ENCODE measurements around the gene TMEM156.

The TMEM156 gene

DNA sequence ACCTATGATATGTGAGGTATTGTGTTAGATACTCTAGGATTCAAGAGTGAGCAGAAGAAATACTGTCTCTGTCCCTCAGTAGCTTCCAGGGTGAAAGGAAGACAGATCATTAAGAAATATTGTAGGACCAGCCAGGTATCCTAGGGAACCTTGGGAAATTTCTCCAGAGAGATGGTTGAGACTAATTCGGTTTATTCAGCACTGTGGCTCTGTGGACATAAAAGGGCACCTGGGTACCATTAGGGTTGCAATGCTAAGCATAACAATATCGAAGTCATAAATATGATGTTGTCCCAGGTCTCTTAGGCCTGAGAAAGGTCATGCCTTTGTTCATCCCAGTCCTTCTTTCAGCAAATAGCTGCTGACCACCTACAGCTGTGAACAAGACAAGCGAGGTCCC lies 103.6 kb downstream of the TMEM156 start:
- DNase-seq (ENCODE audit: low read depth in 3 of 3, low spot score in 1 of 3) = no peak

DNA sequence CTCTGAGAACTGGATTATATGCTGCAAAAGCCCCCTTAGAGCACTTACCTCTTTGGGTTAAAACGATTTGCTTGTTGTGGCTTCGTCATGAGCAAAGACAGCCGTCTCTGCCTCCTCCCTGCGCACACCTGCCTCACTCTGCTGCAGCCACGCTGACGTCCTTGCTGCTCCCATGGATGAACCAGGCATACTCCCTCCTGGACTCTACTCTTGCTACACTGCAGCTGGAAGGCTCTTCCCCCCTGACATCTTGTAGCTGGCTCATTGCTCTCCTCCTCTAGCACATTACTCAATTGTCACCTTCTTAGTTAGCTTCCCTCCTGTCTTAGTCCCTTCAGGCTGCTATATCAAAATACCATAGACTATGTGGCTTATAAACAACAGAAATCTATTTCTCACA lies 105.3 kb downstream of the TMEM156 start:
- no peak for DNase-seq (ENCODE audit: low read depth in 3 of 3, low spot score in 1 of 3)

DNA sequence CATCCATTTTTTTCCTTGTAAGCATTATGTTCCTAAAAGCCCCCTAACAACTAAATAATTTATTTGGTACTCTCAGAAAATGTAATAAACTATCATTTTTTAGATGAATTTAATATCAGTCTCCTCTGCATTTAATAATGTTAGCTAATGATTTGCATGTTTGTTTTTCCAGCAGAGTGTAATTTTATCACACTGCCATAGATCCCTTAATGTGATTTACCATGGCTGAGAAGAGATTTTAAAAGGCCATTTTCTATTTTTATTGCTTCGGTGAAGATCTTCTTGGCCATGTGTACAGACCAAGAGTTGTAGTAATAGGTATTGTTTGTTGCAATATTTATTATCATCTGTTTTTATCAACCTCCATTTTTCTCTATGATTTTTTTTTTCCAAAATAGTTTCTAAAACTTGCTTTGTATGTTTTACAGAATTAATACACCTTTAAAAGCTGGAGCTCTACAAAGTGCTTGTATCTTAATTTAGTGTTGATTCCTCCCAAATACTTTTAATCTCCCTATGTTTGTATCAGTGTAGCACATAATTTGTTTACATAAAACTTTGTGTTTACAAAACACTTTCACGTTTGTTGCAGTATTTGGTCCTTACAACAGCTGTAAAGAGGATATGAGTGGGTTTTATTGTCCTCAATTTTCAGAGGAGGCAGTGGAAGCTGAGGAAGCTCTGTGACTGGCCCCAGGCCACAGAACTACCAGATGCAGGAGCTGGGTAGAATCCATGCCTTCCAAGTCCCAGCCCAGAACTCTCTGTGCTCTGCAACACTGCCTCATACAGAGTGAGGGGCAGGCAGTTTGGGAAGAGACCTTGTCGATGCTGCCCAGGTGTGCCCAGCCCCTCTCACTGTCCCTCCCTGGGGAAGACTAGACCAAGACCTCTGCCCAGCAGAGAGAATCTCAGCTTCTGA lies 106.5 kb downstream of the TMEM156 start:
- no peak for DNase-seq (ENCODE audit: low read depth in 3 of 3, low spot score in 1 of 3)

DNA sequence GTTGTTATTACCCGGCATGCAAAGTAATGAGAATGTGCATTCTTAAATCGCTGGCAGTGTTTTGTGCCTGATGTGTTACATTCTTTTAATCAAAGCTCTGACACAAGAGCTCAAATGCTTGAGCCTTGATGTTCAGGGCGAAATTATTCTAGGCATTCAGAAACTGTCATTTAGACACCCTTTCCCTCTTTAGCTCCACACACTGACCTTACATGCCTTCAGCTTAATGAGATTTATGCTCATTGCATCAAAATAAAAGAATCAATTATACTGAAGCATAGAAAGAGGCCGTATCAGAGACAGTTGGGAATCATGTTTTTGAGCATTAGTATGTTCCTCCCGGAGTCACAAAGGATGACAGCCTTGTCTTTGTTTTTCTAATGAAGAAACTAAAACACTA lies 107.9 kb downstream of the TMEM156 start:
- DNase-seq (ENCODE audit: low read depth in 3 of 3, low spot score in 1 of 3) = no peak

DNA sequence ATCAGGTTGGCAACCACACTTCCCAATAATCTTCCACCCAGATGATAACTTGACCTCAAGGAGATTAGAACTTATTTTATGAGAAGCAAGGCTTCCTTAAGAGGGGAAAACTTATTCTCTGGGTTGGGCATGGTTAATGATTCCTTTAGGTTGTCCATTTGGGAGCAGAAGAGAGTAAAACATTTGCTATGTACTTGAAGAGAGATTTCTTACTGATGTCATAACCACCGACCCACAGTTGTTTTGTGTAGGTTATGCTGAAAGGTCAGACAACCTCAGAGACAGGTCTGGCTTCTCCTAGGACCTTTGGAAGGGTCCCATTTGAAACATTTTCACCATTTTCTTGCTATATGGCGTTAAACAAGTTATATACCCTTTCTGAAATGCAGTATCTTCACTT lies 108.5 kb downstream of the TMEM156 start:
- no peak for DNase-seq (ENCODE audit: low read depth in 3 of 3, low spot score in 1 of 3)

DNA sequence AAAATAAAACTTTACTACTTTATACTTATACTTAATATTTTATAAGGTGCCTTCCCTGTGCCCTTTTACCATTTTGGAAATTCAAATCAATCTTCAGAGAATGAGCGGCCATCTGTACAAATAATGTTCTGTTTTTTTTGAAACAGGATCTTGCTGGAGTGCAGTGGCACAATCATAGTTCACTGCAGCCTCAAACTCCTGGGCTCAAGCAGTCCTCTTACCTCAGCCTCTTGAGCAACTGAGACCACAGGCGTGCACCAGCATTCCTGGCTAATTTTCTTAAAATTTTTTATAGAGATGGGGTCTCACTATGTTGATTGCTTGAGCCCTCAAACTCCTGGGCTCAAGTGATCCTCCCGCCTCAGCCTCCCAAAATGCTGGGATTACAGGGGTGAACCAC lies 111.1 kb downstream of the TMEM156 start:
- DNase-seq (ENCODE audit: low read depth in 3 of 3, low spot score in 1 of 3) = no peak

DNA sequence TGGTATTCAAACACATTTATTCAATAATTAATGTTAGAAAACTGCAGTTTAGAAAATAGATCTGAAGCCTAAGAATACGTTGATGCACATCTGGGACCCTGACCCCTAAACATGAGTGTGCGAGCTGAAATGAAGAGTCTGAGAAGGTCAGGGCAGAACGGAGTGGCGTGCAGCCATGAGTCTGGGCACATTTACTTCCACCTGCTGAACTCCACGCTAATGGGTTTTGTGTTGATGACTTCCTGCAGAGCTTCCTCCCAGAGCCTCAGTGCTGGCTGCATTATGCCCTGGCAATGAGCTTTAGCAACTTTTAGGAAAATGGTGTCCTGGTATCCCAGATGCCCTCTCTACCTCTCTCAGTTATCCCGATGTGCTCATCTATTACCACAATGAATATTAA lies 111.5 kb downstream of the TMEM156 start:
- no peak for DNase-seq (ENCODE audit: low read depth in 3 of 3, low spot score in 1 of 3)

DNA sequence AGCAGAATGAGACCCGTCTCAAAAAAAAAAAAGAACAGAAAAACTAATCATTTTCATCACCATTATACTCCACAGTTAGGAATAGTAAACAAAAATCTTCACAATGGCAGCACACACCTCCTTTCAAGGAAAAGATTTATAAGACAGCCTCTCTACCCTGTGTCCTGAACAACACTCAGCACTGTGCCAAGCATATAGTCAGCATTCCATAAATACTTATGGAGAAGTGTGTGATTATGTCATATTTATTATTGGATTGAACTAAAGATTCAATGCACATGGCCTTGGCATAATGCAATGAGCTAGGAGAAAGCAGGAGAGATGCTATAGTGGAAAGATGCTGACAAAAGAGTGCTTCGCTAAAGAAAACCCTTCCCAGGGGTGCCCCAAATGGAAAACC lies 112.0 kb downstream of the TMEM156 start:
- DNase-seq (ENCODE audit: low read depth in 3 of 3, low spot score in 1 of 3) = no peak

DNA sequence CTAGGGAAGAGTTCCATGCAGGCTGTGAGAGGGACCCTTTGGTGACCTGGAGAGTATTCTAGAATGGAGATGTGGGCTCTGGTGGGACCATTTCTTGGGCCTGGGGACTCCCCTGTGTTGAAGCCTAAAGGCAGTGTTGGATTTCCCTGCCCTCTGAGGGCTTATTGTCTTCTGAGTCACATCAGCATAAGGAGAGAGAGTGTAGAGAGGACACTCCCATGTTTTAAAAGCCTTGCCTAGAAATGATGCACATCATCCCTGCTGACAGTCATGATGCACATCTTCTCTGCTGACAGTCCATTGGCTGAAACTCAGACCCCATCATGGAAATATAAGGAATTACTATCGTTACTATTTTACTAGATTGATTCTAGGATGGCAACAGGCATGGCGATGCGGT lies 112.7 kb downstream of the TMEM156 start:
- DNase-seq (ENCODE audit: low read depth in 3 of 3, low spot score in 1 of 3) = no peak

DNA sequence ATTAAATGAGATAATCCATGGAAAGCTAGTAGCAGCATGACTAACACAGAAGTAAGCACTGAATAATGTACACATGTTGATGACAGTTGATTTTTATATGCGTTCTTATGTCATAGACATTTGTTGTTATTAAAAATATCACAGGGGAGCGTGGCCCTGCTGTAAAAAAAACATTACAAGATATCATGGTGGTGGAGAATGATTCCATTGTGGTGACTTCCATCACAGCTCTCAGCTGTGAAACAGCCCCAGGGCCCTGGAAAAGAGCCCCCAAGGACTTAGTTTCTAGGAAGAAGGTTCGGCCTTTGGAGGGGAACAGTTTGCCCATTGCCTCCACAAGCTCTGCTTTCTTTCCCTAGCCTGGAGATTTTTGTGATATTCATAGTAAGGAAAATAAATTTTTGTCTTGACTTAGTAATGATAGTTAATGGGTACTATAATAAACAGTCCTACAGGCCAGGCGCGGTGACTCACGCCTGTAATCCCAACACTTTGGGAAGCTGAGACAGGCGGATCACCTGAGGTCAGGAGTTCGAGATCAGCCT lies 114.7 kb downstream of the TMEM156 start:
- no peak for DNase-seq (ENCODE audit: low read depth in 3 of 3, low spot score in 1 of 3)

Data from stimulated activated CD4-positive, alpha-beta T cell treated with anti-CD3 and anti-CD28 coated beads, TNF-alpha, amount 100 ng/mL, for 1 hour (primary cell).